Peyer's patch (tissue), 4 donors: ENCODE measurements around the gene DLGAP4. TPM values are rescaled to one million over a fixed set of nuclear protein-coding genes. Genes with fewer than 3 reads are reported as not detected.
A peak's percentile ranks its signal among the peaks of the same experiment; 100 is the strongest.

ENCODE experiments used
- DNase-seq, 3 donors: peaks; one replicate each; pipeline ENCODE4 v3.0.0-alpha.2; 2017 to 2019
- H3K27ac ChIP-seq, 4 donors: fragments of 200-600 bp; sonication (generic); one replicate each; pipeline ENCODE4 v1.5.1; 2016 to 2019
- H3K27me3 ChIP-seq, 2 donors: fragments of 200-600 bp; sonication (generic); one replicate each; pipeline ENCODE4 v1.5.1; 2019
- H3K36me3 ChIP-seq, 3 donors: fragments of 200-600 bp; sonication (generic); one replicate each; pipeline ENCODE4 v1.5.1; 2016 to 2019
- H3K4me1 ChIP-seq, 4 donors: fragments of 200-600 bp; sonication (generic); one replicate each; pipeline ENCODE4 v1.5.1; 2016 to 2019
- H3K4me3 ChIP-seq, 4 donors: fragments of 200-600 bp; sonication (generic); 1 replicate in 3 of 4; 2 replicates in 1 of 4; pipeline ENCODE4 v1.5.1; 2016 to 2019; ENCODE audit warnings: mild to moderate bottlenecking in 1 of 4
- H3K9me3 ChIP-seq, 4 donors: fragments of 200-600 bp; sonication (generic); one replicate each; pipeline ENCODE4 v1.5.1; 2016 to 2019; ENCODE audit warnings: mild to moderate bottlenecking in 1 of 4
- POLR2A ChIP-seq, 2 donors: fragments of 450-650 bp; IDR thresholded peaks; one replicate each; pipeline ENCODE4 v1.5.1; 2017; ENCODE audit warnings: antibody characterized with exemption in 2 of 2, mild to moderate bottlenecking in 2 of 2, moderate library complexity in 2 of 2
- small RNA-seq, 2 donors: library from RNA; depleted of rRNA; stranded (forward); fragments of <200 nt; gene quantifications; one replicate each; pipeline ENCODE3, GENCODE V24; 2016
- total RNA-seq, 4 donors: library from RNA; depleted of rRNA; stranded (reverse); fragments of >200 nt; gene quantifications; one replicate each; pipeline ENCODE4 v1.1.0, GENCODE V29; 2016
- TF ChIP-seq, protein P1 (sequence below), 6 experiments: fragments of 450-650 bp in 4 of 6; fragments of 200-600 bp in 2 of 6; sonication (generic) in 1 of 6; IDR thresholded peaks; one replicate each; pipeline ENCODE4 v1.5.1; 2017 to 2019; ENCODE audit warnings: antibody characterized with exemption in 6 of 6, mild to moderate bottlenecking in 3 of 6, moderate library complexity in 1 of 6

DLGAP4 gene
- total RNA-seq, 4 donors from 2014 or later: 44.5 to 70.1 (median 59.0) TPM

DNA sequence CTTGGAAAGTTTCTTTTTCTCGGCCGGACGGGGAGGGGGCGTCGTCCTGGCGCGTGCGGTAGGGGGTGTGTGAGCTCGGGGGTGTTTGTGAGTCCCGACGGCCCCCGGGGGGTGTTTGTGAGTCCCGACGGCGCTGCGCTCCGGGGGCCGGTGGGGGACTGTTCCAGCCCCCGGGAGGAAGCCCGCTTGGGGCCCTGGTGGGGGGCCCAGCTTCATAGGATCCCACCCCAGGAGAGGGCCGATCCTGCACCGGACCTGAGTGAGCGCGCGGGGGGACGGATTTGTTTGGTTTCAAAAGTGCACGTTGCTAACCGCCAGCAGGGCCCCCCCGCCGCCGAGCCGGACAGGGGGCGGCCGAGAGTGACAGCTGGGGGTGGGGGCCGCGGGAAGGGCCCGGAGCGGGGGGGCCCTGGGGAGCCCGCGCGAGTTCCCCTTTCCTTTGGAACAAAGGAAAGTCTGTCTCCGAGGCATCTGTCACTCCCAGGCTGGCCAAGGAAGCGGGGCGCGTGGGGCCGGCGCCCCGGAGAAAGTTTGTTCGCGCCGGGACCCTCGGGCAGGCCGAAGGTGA is 267.7 kb downstream of the DLGAP4 start:
- peaks cover 0 to 4% (median 0%) of the 10 kb centered on the region in 3 donors for H3K36me3 ChIP-seq
- TF ChIP-seq POLR2A (IDR thresholded peaks at IDR 0.05): no peak
- TF ChIP-seq, protein P1, sequence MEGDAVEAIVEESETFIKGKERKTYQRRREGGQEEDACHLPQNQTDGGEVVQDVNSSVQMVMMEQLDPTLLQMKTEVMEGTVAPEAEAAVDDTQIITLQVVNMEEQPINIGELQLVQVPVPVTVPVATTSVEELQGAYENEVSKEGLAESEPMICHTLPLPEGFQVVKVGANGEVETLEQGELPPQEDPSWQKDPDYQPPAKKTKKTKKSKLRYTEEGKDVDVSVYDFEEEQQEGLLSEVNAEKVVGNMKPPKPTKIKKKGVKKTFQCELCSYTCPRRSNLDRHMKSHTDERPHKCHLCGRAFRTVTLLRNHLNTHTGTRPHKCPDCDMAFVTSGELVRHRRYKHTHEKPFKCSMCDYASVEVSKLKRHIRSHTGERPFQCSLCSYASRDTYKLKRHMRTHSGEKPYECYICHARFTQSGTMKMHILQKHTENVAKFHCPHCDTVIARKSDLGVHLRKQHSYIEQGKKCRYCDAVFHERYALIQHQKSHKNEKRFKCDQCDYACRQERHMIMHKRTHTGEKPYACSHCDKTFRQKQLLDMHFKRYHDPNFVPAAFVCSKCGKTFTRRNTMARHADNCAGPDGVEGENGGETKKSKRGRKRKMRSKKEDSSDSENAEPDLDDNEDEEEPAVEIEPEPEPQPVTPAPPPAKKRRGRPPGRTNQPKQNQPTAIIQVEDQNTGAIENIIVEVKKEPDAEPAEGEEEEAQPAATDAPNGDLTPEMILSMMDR (IDR thresholded peaks at IDR 0.05): peak in 1 of 6 experiments; percentile 8

DNA sequence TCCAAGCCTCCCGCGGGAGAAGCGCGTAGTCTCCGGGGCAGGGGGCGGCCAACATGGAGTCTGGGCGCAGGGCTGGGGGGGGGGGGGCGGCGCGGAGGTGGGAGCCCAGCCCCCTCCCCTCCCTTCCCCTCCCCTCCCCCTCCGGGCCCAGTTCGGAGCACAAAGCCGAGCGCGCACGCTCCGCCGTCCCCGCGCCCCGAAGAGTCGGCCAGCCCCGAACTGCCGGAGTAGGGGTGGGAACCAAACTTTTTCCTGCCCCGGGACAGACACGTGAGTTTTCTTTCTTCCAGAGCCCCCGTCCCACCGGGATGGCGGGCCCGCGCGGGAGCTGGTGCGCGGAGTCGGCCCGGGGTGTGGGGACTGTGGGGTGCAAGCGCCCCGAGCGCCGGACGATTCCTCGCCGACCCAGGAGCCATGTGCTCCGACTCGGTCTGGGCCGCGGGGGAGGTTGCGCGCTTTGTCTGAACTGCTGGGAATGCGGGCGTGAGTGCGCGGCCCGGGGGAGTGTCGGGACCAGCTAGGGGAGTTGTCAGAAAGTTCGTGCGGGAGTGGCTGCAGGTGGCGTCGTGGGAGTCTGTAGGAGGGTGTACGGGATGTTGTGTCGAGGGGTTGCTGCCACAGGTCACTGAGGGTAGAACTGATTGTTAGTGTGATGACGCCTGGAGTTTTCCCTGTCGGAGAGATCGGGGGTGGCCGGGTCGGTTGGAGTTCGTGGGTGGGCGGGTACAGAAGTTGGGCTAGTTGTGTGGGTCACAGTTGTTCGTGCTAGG is 268.4 kb downstream of the DLGAP4 start:
- Histone ChIP-seq H3K27ac (peak overlapping the region; percentile 88 to 99 (median 96)), H3K27me3 (no peaks in the 10 kb centered on the region), H3K4me1 (peaks cover 0 to 30% (median 5%) of the 10 kb centered on the region in 4 donors), H3K36me3 (peaks cover 0 to 10% (median 0%) of the 10 kb centered on the region in 3 donors), H3K9me3 (peaks cover 0 to 4% (median 0%) of the 10 kb centered on the region in 4 donors), H3K4me3 (peak overlapping the region; percentile 65 to 94 (median 88))
- peak; percentile 65 to 73 (median 69) for DNase-seq
- TF ChIP-seq, protein P1 (IDR thresholded peaks at IDR 0.05): no peak
- TF ChIP-seq POLR2A (IDR thresholded peaks at IDR 0.05): no peak

More for the DNA sequence above, 267.7 kb downstream of the DLGAP4 start:
- peaks cover 0 to 30% (median 5%) of the 10 kb centered on the region in 4 donors for H3K4me1 ChIP-seq
- peak overlapping the region; percentile 88 to 99 (median 96) for H3K27ac ChIP-seq
- H3K27me3 ChIP-seq: no peaks in the 10 kb centered on the region
- H3K9me3 ChIP-seq: peaks cover 0 to 4% (median 0%) of the 10 kb centered on the region in 4 donors
- peak; percentile 57 to 74 (median 59) for DNase-seq
- peak overlapping the region; percentile 65 to 94 (median 88) for H3K4me3 ChIP-seq

DNA sequence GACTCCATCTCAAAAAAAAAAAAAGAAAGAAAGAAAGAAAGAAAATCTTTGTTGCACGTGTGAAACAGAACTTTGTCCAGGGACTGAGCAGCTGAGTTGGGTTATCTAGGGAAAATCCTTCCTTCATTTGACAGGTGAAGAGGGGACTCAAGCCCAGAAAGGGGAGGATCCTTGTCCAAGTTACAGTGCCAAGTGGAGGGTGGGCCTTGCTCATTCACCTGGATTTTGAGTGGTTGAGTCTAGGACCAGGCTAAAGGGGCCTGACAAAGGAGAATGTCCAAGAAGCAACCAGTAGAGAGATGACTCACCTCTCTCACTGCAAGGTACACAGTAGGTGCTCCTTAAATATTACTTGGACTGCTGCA is 269.9 kb downstream of the DLGAP4 start:
- Histone ChIP-seq H3K4me1 (peaks cover 0 to 30% (median 5%) of the 10 kb centered on the region in 4 donors), H3K27me3 (no peaks in the 10 kb centered on the region), H3K9me3 (peaks cover 0 to 4% (median 0%) of the 10 kb centered on the region in 4 donors), H3K36me3 (peaks cover 0 to 18% (median 0%) of the 10 kb centered on the region in 3 donors), H3K27ac (no peak overlapping the region), H3K4me3 (no peak overlapping the region)
- TF ChIP-seq, protein P1 (IDR thresholded peaks at IDR 0.05): no peak
- TF ChIP-seq POLR2A (IDR thresholded peaks at IDR 0.05): no peak
- no peak for DNase-seq

Small RNAs within 50 kb of the gene (small RNA-seq; reads per million reads assigned to genes)
- 0 reads per million in 2 donors for gene RF00017

Other genes with a start within 250 kb of the DLGAP4 start
- gene EPB41L1, start 151.6 kb upstream of the DLGAP4 start, total RNA-seq: 100 to 1,000 TPM in 1 of 4 donors, 10 to 100 TPM in 3; 23.1 to 104 (median 57.2) TPM
- 10 to 100 TPM; 17.3 to 30.3 (median 29.5) TPM for gene AAR2, start 69.9 kb upstream of the DLGAP4 start, total RNA-seq
- 10 to 100 TPM; 34.2 to 99.0 (median 58.2) TPM for gene MYL9, start 235.2 kb downstream of the DLGAP4 start, total RNA-seq